A549 (cell line): ENCODE data around the gene CMTM4.

Experiments used
- EP300 ChIP-seq, 2 experiments: fragments of >200 bp; sonication (Bioruptor Twin); formaldehyde crosslinking; IDR thresholded peaks; 2 replicates in 1 of 2; 3 replicates in 1 of 2; pipeline ENCODE4 v1.6.1; 2016 to 2017
- KDM1A ChIP-seq: fragments of 200-600 bp; sonication (generic); IDR thresholded peaks from 2 replicates; pipeline ENCODE4 v1.6.1; 2016; ENCODE audit warnings: low read depth, mild to moderate bottlenecking
- PBX3 ChIP-seq: IDR thresholded peaks from 2 replicates; pipeline ENCODE4 v1.6.1; 2012

- TF ChIP-seq EP300 (IDR thresholded peaks at IDR 0.05) = no peak
- no peak for TF ChIP-seq KDM1A
- no peak for TF ChIP-seq PBX3
Measured at GRCh38 chr16:66690106-66690847, 6.3 kb downstream of the CMTM4 start.
